ENCODE measurements around the gene ALOX5.
A peak's percentile ranks its signal among the peaks of the same experiment; 100 is the strongest.

The ALOX5 gene

DNA sequence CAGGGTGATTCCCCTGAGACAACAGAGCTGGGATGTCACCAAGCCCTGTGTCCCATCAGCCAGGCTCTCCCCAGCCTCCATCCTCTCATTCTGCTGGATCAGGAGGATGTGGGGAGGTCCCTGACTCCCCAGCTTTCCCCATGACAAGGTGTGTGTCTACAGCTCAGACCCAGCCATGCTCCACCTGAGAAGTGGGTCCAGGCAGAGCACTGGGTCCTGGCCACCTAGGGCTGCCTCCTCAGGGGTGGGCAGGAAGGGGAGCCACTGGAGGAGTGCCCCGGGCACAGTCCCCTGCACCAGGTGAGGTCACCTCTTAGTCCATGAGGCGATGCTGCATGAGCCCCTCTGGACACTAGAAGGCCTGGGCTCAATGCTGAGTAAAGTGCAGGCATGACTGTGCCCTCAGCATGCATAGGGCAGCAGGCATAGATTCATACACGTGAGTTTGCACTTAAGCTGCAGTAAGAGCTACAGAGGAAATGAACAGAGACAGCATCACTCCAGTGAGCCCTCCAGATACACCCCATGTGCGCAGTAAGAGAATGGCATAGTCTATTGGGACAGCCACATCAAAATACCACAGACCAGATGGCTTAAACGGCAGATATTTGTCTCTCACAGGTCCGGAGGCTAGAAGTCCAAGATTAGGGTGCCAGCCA is 48.3 kb downstream of the ALOX5 start:
- H3K27ac Mint-ChIP-seq, result no peak overlapping the region
- no peaks in the 10 kb centered on the region for H3K9me3 Mint-ChIP-seq
- H3K4me3 Mint-ChIP-seq, result no peak overlapping the region
- no peak for DNase-seq
- H3K36me3 Mint-ChIP-seq (ENCODE audit: low read depth), result no peaks in the 10 kb centered on the region
- peaks cover 31% of the 10 kb centered on the region for H3K4me1 Mint-ChIP-seq
- no peak for TF ChIP-seq CTCF (IDR thresholded peaks at IDR 0.05)
- peaks cover 9% of the 10 kb centered on the region for H3K27me3 Mint-ChIP-seq (ENCODE audit: low read depth, poor library complexity)

DNA sequence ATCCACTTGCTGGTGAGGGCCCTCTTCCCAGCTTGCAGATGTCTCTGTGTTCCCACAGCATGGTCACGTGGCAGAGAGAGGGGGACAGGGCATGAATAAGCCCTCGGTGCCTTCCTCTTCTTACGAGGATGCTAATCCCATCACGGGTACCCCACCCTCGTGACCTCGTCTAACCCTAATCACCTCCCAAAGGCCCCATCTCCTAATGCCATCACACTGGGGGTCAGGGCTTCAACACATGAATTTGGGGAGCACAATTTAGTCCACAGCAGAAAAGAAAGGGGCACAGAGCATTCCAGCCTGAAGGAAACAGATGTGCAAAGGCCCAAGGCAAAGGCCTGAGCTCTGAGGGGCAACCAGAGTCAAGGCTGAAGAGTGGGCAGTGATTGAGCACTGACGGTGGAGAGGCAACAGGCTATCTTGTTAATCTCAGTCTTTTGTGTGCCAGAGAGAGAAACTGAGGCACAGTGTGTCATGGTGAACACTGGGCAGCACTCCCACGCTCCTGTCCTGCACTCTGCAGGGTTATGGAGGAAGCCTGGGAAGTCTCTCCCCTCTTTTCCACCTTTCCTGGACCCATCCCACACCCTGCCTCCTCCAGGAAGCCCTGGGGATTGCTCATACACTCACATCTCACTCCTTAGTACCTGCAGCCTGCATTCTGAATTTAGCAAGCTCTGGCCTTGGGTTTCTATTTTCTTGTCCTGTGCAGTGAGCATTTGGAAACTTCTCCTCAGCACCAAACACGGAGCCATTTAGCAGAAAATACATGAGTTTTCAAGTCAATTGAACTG is 49.0 kb downstream of the ALOX5 start:
- Mint-ChIP-seq H3K4me1 (peaks cover 29% of the 10 kb centered on the region), H3K4me3 (no peak overlapping the region), H3K36me3 (ENCODE audit: low read depth) (no peaks in the 10 kb centered on the region), H3K27me3 (ENCODE audit: low read depth, poor library complexity) (peaks cover 6% of the 10 kb centered on the region), H3K9me3 (no peaks in the 10 kb centered on the region), H3K27ac (no peak overlapping the region)
- TF ChIP-seq CTCF (IDR thresholded peaks at IDR 0.05), result no peak
- no peak for DNase-seq

DNA sequence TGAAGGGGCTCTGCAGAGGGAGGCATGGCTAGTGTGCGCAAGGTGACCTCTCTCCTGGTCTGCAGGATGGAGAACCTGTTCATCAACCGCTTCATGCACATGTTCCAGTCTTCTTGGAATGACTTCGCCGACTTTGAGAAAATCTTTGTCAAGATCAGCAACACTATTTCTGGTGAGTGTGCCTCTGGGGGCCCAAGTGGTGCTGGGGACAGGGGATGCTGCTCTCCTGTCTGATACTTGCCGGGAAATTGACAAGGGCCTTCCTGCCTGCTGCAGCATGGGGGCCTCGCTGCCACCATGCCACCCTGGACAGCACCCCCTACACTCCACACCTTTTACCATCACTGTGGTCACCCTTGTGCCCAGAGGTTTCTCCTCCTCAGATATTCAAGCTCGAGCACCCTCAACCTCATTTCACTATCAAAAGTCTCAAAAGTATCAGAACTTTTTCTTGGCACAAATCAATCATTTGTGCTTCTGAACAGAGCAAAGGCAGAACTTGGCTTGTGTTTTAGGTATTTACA is 50.0 kb downstream of the ALOX5 start:
- no peak for DNase-seq
- no peak overlapping the region for H3K27ac Mint-ChIP-seq
- TF ChIP-seq CTCF (IDR thresholded peaks at IDR 0.05), result no peak
- H3K36me3 Mint-ChIP-seq (ENCODE audit: low read depth), result no peaks in the 10 kb centered on the region
- no peaks in the 10 kb centered on the region for H3K9me3 Mint-ChIP-seq
- peaks cover 29% of the 10 kb centered on the region for H3K4me1 Mint-ChIP-seq
- H3K4me3 Mint-ChIP-seq, result no peak overlapping the region
- peaks cover 3% of the 10 kb centered on the region for H3K27me3 Mint-ChIP-seq (ENCODE audit: low read depth, poor library complexity)

GRCh38 chr10:45424668-45425404 is 50.8 kb downstream of the ALOX5 start:
- no peak for DNase-seq
- Mint-ChIP-seq H3K9me3 (no peaks in the 10 kb centered on the region), H3K27ac (no peak overlapping the region), H3K4me3 (no peak overlapping the region), H3K36me3 (ENCODE audit: low read depth) (no peaks in the 10 kb centered on the region), H3K4me1 (peaks cover 22% of the 10 kb centered on the region), H3K27me3 (ENCODE audit: low read depth, poor library complexity) (peaks cover 3% of the 10 kb centered on the region)
- no peak for TF ChIP-seq CTCF (IDR thresholded peaks at IDR 0.05)

DNA sequence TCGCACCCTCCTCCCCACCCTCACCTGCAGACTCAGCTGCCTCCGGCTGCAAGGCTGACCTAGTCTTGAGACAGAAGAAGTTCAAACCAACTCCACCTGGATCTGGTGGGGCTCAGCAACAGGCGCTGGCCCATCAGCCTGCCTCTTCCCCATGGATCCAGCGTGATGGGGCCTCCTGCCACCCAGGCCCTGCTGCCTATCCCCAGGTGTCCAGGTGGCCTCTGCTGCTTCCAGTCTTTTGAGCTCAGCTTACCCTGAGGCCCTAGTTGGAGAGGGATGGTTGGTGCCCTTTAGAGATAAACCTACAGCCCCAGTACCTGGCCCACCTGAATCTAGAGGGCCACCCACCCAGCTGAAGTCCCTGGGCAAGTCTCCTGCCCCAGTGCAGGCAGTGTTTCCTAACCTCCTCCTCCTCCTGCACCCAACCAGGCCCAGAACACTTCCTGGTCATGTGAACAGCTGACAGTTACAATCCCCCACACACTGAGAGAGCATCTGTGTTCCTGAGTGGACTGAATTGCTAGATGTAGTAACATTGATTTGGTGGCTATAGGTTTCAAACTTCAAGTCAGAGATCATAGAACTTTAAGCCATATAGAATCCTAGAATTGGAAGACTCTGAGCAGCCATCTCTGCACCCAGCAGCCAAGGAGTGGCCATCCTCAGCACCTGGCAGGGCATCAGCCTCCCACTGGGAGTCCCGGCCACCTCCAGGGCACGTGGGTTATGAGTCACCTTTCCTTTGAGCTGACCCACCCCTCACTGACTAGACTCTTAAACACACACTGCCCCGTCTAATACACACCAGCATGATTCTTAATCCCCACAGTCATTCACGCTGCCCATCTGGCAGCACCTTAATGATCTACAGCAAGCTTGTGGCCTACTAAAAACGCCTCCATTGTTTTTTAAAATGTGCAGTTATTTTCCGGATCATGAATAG is 51.9 kb downstream of the ALOX5 start:
- Mint-ChIP-seq H3K27ac (peak overlapping the region; percentile 58), H3K36me3 (ENCODE audit: low read depth) (no peaks in the 10 kb centered on the region), H3K9me3 (no peaks in the 10 kb centered on the region), H3K4me3 (no peak overlapping the region), H3K4me1 (peaks cover 13% of the 10 kb centered on the region), H3K27me3 (ENCODE audit: low read depth, poor library complexity) (peaks cover 3% of the 10 kb centered on the region)
- TF ChIP-seq CTCF (IDR thresholded peaks at IDR 0.05), result no peak
- no peak for DNase-seq

Measured in nephron progenitor cell (in vitro differentiated cells).